Stomach (tissue), 9 donors: ENCODE data around the gene CTCF. TPM values are rescaled to one million over a fixed set of nuclear protein-coding genes. Genes with fewer than 3 reads are reported as not detected.
A peak's percentile ranks its signal among the peaks of the same experiment; 100 is the strongest.

Experiments
- DNase-seq, 2 donors: peaks; one replicate each; pipeline versions ENCODE4 v3.0.0 to v3.0.0-alpha.2; 2013 to 2019
- H3K27ac ChIP-seq, 5 donors: fragments of 200-600 bp in 4 of 5; sonication (generic) in 4 of 5; one replicate each; pipeline ENCODE4 v1.5.1; 2013 to 2019; ENCODE audit warnings: mild to moderate bottlenecking in 1 of 5, moderate library complexity in 1 of 5
- H3K27me3 ChIP-seq, 3 donors: fragments of 200-600 bp; sonication (generic); one replicate each; pipeline ENCODE4 v1.5.1; 2017 to 2019; ENCODE audit warnings: mixed run types in 1 of 3
- H3K36me3 ChIP-seq, 4 donors: fragments of 200-600 bp; sonication (generic); 1 replicate in 3 of 4; 2 replicates in 1 of 4; pipeline ENCODE4 v1.5.1; 2016 to 2019
- H3K4me1 ChIP-seq, 4 donors: fragments of 200-600 bp; sonication (generic); one replicate each; pipeline ENCODE4 v1.5.1; 2016 to 2019
- H3K4me3 ChIP-seq, 4 donors: fragments of 200-600 bp; sonication (generic) in 3 of 4; one replicate each; pipeline ENCODE4 v1.5.1; 2016 to 2019; ENCODE audit warnings: mild to moderate bottlenecking in 1 of 4
- H3K9me3 ChIP-seq, 4 donors: fragments of 200-600 bp; sonication (generic); one replicate each; pipeline ENCODE4 v1.5.1; 2016 to 2019
- EP300 ChIP-seq: sonication (generic); formaldehyde crosslinking; IDR thresholded peaks from one replicate; pipeline ENCODE4 v1.6.1; 2017; ENCODE audit warnings: antibody characterized with exemption
- POLR2A ChIP-seq, 4 donors: fragments of 450-650 bp; IDR thresholded peaks; one replicate each; pipeline ENCODE4 v1.6.1; 2016; ENCODE audit warnings: antibody characterized with exemption in 4 of 4, control low read depth in 2 of 4, mild to moderate bottlenecking in 1 of 4, moderate library complexity in 1 of 4
- POLR2AphosphoS5 ChIP-seq, 3 donors: sonication (generic); formaldehyde crosslinking; IDR thresholded peaks; one replicate each; pipeline ENCODE4 v1.6.1; 2016; ENCODE audit warnings: antibody characterized with exemption in 3 of 3
- WGBS, 5 donors: extraction: QIAGEN DNeasy Blood & Tissue Kit in 3 of 5; methylation state at CpG; one replicate each; pipeline versions ENCODE4 v1.1.5 to v1.1.7; 2013 to 2018; 5-methylcytosine and 5-hydroxymethylcytosine counted together
- intact Hi-C: fragments of 100-400 bp; cut with DNase I; formaldehyde crosslinking; loops from one replicate; pipeline ENCODE4 v1.15.1; 2023; ENCODE audit warnings: low total_unique reads
- polyA plus RNA-seq, 3 donors: library from polyadenylated mRNA; stranded (reverse); fragments of 200-250 nt; gene quantifications; one replicate each; pipeline ENCODE4 v1.2.3, GENCODE V29; 2013
- total RNA-seq, 5 donors: library from RNA; depleted of rRNA; stranded (reverse); fragments of >200 nt; gene quantifications; one replicate each; pipeline versions ENCODE4 v1.1.0 to v1.2.3, GENCODE V29; 2014 to 2016
- TF ChIP-seq, protein P1 (sequence below), 7 experiments: fragments of 450-650 bp in 4 of 7; fragments of 200-600 bp in 3 of 7; sonication (generic) in 3 of 7; IDR thresholded peaks; one replicate each; pipeline ENCODE4 v1.5.1; 2016 to 2019; ENCODE audit warnings: antibody characterized with exemption in 7 of 7, control low read depth in 2 of 7, mild to moderate bottlenecking in 1 of 7
- donor health status: healthy with polysubstance abuse.
- donor health status: Bipolar disorder and iron deficiency.
- donor health status: healthy.

Gene CTCF
- total and polyA plus RNA-seq, 8 donors = 15.0 to 47.3 (median 33.4) TPM

DNA sequence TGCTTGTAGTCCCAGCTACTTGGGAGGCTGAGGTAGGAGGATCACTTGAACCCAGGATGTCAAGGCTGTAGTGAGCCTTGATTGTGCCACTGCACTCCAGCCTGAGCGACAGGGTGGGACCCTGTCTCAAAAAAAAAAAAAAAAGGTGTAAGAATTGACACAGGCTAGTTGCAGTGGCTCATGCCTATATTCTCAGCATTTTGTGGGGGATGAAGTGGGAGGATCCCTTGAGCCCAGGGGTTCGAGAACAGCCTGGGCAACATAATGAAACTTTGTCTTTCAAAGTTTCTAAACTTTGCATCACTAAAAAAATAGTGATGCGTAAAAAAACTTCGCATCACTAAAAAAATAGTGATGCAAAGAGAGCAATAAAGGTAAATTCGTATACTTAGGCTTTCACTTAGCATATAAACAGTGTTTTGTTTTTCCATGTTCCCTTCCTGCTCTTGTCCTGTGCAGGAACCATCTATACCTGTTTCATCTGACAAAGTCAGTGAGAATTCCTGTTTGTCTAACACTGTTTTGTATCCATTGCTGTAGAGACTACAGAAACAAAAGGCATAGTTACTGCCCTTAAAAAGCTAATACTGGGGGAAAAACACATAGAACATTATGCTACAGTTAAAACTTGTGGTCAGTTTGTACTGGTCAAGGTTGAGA lies 32.1 kb downstream of the CTCF start:
- Histone ChIP-seq H3K4me1 (peaks cover 0 to 32% (median 19%) of the 10 kb centered on the region in 4 donors), H3K36me3 (peaks cover 0 to 14% (median 10%) of the 10 kb centered on the region in 4 donors), H3K4me3 (no peak overlapping the region), H3K27me3 (no peaks in the 10 kb centered on the region), H3K9me3 (no peaks in the 10 kb centered on the region), H3K27ac (no peak overlapping the region)
- no peak for DNase-seq
- intact Hi-C loops = no loop called here
- 82 to 92% (median 90%) methylated on average over 5 of the region's 5 CpGs for WGBS, 5 donors
- TF ChIP-seq EP300 (no peak), POLR2A (IDR thresholded peaks at IDR 0.05) (no peak), POLR2AphosphoS5 (IDR thresholded peaks at IDR 0.05) (no peak)
- TF ChIP-seq, protein P1, sequence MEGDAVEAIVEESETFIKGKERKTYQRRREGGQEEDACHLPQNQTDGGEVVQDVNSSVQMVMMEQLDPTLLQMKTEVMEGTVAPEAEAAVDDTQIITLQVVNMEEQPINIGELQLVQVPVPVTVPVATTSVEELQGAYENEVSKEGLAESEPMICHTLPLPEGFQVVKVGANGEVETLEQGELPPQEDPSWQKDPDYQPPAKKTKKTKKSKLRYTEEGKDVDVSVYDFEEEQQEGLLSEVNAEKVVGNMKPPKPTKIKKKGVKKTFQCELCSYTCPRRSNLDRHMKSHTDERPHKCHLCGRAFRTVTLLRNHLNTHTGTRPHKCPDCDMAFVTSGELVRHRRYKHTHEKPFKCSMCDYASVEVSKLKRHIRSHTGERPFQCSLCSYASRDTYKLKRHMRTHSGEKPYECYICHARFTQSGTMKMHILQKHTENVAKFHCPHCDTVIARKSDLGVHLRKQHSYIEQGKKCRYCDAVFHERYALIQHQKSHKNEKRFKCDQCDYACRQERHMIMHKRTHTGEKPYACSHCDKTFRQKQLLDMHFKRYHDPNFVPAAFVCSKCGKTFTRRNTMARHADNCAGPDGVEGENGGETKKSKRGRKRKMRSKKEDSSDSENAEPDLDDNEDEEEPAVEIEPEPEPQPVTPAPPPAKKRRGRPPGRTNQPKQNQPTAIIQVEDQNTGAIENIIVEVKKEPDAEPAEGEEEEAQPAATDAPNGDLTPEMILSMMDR (IDR thresholded peaks at IDR 0.05) = no peak

DNA sequence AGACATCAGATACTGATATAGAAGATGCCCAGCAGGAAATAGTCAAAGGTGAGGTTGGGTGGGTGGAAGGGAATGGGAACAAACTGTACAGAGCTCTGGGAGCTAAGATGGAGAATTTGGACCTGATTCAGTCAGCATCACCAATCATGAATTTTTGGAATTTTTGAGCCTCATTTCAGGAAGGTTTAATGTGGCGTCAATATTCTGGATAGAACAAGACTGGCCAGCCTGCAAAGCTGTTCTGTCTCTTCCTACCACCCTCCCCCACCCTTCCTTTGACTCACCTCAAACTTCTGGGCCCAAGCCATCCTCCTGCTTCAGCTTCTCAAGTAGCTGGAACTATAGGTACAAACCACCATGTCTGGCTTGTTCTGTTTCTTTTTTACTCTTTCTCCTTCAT lies 32.6 kb downstream of the CTCF start:
- H3K27me3 ChIP-seq = no peaks in the 10 kb centered on the region
- DNase-seq = peak in 1 of 2 donors; percentile 35
- peaks cover 0 to 32% (median 19%) of the 10 kb centered on the region in 4 donors for H3K4me1 ChIP-seq
- WGBS, 5 donors = 52 to 81% (median 68%) methylated on average over 1 of the region's 1 CpG
- no peak overlapping the region for H3K4me3 ChIP-seq
- H3K27ac ChIP-seq = no peak overlapping the region
- peaks cover 0 to 14% (median 10%) of the 10 kb centered on the region in 4 donors for H3K36me3 ChIP-seq
- no peaks in the 10 kb centered on the region for H3K9me3 ChIP-seq
- TF ChIP-seq, protein P1 (IDR thresholded peaks at IDR 0.05) = no peak
- no peak for TF ChIP-seq EP300
- TF ChIP-seq POLR2A (IDR thresholded peaks at IDR 0.05) = no peak
- TF ChIP-seq POLR2AphosphoS5 (IDR thresholded peaks at IDR 0.05) = no peak
- intact Hi-C loops = no loop called here

DNA sequence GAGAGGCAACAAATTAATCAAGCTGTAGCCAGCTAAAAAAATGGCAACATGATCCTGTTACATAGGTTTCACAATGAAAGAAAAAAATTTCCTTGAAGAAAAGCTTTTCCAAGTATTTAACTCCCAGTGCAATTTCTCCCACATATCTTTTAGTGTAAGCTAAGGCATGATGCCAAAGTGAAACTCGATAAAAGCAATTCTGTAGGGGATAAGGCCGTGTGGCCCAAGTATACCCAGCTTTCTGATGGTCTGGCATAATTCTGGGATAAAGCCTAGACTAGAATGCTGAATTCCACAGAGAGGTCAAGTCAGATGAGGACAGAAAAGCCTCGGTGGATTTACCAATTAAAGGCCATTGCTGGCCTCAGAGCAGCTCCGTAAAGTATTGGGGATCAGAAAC lies 36.2 kb downstream of the CTCF start:
- Histone ChIP-seq H3K36me3 (peaks cover 0 to 11% (median 7%) of the 10 kb centered on the region in 4 donors), H3K4me3 (no peak overlapping the region), H3K27me3 (no peaks in the 10 kb centered on the region), H3K4me1 (peaks cover 8 to 52% (median 25%) of the 10 kb centered on the region in 4 donors), H3K27ac (no peak overlapping the region), H3K9me3 (no peaks in the 10 kb centered on the region)
- peak in 1 of 2 donors; percentile 4 for DNase-seq
- no peak for TF ChIP-seq POLR2AphosphoS5 (IDR thresholded peaks at IDR 0.05)
- no peak for TF ChIP-seq POLR2A (IDR thresholded peaks at IDR 0.05)
- no peak for TF ChIP-seq EP300
- TF ChIP-seq, protein P1 (IDR thresholded peaks at IDR 0.05) = no peak
- intact Hi-C loops = no loop called here
- WGBS, 5 donors = 45 to 59% (median 47%) methylated on average over 4 of the region's 4 CpGs

DNA sequence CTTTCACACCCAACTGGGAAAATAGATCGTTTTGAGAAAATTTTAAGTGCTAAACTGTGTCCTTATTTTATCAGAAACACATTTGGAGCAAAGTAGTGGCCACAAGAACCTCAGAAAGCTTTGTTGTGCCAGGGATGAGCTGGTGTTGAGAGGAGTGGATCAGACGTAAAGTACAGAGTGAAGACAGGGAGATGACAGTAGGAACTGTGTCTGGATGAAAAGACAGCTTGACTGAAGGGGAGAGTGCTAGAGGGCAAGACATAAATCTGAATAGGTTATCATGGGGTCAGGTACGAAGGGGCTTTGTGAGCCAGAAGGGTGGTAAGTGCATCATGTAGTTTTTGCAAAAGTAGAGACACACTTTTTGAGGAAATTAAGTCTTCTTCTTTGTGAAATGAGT lies 43.3 kb downstream of the CTCF start:
- no peak for TF ChIP-seq POLR2AphosphoS5 (IDR thresholded peaks at IDR 0.05)
- TF ChIP-seq, protein P1 (IDR thresholded peaks at IDR 0.05) = no peak
- Histone ChIP-seq H3K4me1 (peaks cover 0 to 20% (median 12%) of the 10 kb centered on the region in 4 donors), H3K36me3 (peaks cover 0 to 2% (median 1%) of the 10 kb centered on the region in 4 donors), H3K9me3 (no peaks in the 10 kb centered on the region), H3K27ac (no peak overlapping the region), H3K27me3 (no peaks in the 10 kb centered on the region), H3K4me3 (no peak overlapping the region)
- intact Hi-C loops = no loop called here
- DNase-seq = no peak
- 84 to 89% (median 87%) methylated on average over 3 of the region's 3 CpGs for WGBS, 5 donors
